GM19438 (cell line): ENCODE measurements around the gene KCNK4.
A peak's percentile ranks its signal among the peaks of the same experiment; 100 is the strongest.

Source experiments
- ATAC-seq: cut with Tn5 transposase; IDR thresholded peaks from one replicate; pipeline ENCODE4 v1.9.1; 2021; ENCODE audit warnings: low read depth; ENCODE audit not compliant: unreplicated experiment

The KCNK4 gene

GRCh38 chr11:64268025-64268892 is 22.8 kb upstream of the KCNK4 start:
- no peak for ATAC-seq

GRCh38 chr11:64268893-64269539 is 22.1 kb upstream of the KCNK4 start:
- ATAC-seq = peak; percentile 7

- ATAC-seq = peak; percentile 58
Observed at GRCh38 chr11:64269540-64270220, 21.4 kb upstream of the KCNK4 start.

- no peak for ATAC-seq
Observed at GRCh38 chr11:64275031-64275800, 15.9 kb upstream of the KCNK4 start.

- no peak for ATAC-seq
Observed at GRCh38 chr11:64275841-64276240, 15.3 kb upstream of the KCNK4 start.

- no peak for ATAC-seq
Observed at GRCh38 chr11:64276653-64277431, 14.3 kb upstream of the KCNK4 start.

GRCh38 chr11:64278576-64279190 is 12.4 kb upstream of the KCNK4 start:
- no peak for ATAC-seq

- ATAC-seq = no peak
Observed at GRCh38 chr11:64281957-64282770, 8.9 kb upstream of the KCNK4 start.

GRCh38 chr11:64283092-64283491 is 8.0 kb upstream of the KCNK4 start:
- ATAC-seq = no peak

- peak; percentile 72 for ATAC-seq
Observed at GRCh38 chr11:64284048-64284961, 6.8 kb upstream of the KCNK4 start, which contains the start of gene BAD. Gene BAD, minus strand, starts transcription at chr11:64284665. Its CDS starts 297 bp downstream, at chr11:64284368.

GRCh38 chr11:64284962-64285884 is 5.9 kb upstream of the KCNK4 start, which contains the start of gene GPR137:
Gene GPR137, plus strand, starts transcription at chr11:64285848. Its CDS starts 677 bp downstream, at chr11:64286525.
- ATAC-seq = peak; percentile 59

- ATAC-seq = no peak
Observed at GRCh38 chr11:64285885-64286800, 5.0 kb upstream of the KCNK4 start.

- no peak for ATAC-seq
Observed at GRCh38 chr11:64286801-64287159, 4.3 kb upstream of the KCNK4 start.

GRCh38 chr11:64287676-64288352 is 3.3 kb upstream of the KCNK4 start:
- no peak for ATAC-seq

GRCh38 chr11:64288353-64288750 is 2.8 kb upstream of the KCNK4 start:
- ATAC-seq = no peak
